ENCODE measurements around the gene MFRP. TPM values are rescaled to one million over a fixed set of nuclear protein-coding genes. Genes with fewer than 3 reads are reported as not detected.
A peak's percentile ranks its signal among the peaks of the same experiment; 100 is the strongest.

Gene MFRP
- total and polyA plus RNA-seq, 9 of the 15 experiments (the other 6 are each of a cell fraction or from before 2014, with no cell fraction given) = not detected

DNA sequence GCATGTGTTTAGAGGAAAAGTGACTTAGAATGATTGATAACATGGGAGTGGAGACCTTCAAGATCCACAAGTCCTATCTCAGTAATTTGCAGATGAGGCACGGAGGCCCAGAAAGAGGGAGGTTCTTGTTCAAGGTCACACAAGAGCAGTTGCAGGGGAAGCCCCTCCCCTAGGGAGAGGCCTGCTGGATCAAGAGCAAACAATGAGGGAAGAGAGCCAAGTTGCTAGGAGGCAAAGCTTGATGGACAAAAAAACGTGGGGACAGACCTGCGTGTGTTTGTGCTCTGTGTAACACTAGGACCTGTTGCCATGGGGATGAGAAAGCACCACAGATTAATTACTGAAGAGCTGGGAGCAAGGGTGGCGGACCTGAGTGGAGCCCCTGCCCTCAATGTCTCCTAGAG, 6.4 kb upstream of the MFRP start (continued):
- TF ChIP-seq, protein P1, sequence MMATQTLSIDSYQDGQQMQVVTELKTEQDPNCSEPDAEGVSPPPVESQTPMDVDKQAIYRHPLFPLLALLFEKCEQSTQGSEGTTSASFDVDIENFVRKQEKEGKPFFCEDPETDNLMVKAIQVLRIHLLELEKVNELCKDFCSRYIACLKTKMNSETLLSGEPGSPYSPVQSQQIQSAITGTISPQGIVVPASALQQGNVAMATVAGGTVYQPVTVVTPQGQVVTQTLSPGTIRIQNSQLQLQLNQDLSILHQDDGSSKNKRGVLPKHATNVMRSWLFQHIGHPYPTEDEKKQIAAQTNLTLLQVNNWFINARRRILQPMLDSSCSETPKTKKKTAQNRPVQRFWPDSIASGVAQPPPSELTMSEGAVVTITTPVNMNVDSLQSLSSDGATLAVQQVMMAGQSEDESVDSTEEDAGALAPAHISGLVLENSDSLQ (IDR thresholded peaks at IDR 0.05) = peak; percentile 67
- TF ChIP-seq, protein P2, sequence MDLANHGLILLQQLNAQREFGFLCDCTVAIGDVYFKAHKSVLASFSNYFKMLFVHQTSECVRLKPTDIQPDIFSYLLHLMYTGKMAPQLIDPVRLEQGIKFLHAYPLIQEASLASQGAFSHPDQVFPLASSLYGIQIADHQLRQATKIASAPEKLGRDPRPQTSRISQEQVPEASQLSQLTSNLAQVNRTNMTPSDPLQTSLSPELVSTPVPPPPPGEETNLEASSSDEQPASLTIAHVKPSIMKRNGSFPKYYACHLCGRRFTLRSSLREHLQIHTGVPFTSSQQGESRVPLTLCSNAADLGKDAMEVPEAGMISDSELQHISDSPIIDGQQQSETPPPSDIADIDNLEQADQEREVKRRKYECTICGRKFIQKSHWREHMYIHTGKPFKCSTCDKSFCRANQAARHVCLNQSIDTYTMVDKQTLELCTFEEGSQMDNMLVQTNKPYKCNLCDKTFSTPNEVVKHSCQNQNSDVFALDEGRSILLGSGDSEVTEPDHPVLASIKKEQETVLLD (IDR thresholded peaks at IDR 0.05) = no peak
- TF ChIP-seq U2AF2 (optimal IDR thresholded peaks at IDR 0.05; ENCODE audit: low read depth, low read length) = no peak
- peak; percentile 70 for TF ChIP-seq MEIS2 (IDR thresholded peaks at IDR 0.05; ENCODE audit: partially characterized antibody)
- TF ChIP-seq PCBP1 (IDR thresholded peaks at IDR 0.05; ENCODE audit: low read depth, low read length, poor library complexity, severe bottlenecking) = no peak

DNA sequence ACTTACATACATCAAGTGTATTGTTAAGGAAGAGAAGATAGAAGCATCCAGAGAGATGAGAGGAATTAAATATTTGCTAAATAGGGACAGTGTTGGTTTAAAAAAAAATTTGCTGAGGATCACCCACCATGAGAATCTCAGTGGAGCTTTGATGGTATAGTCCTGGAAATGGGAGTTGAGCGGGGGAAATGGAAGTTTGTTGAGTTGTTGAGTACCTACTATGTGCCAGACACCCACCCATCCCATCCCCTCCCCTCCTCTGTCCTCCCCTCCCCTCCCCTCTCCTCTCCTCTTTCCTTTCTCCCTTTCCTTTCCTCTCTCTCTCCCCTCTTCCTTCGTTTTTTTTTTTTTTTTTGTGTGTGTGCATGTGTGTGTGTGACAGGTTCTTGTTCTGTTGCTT, 4.7 kb upstream of the MFRP start:
- no peak overlapping the region for H3K9ac ChIP-seq (ENCODE audit: insufficient read depth in 1 of 2, low read depth in 2 of 2, low read length in 2 of 2)
- no TSS peak for BruUV-seq (replicated peaks)
- no peak overlapping the region for H3K4me3 ChIP-seq
- no peaks in the 10 kb centered on the region for H3K9me1 ChIP-seq (ENCODE audit: control insufficient read depth, insufficient read depth, low read length)
- no peak overlapping the region for H3K4me2 ChIP-seq (ENCODE audit: insufficient read depth, low read length)
- no peaks in the 10 kb centered on the region; the same call in 1 of the 2 replicates for H4K20me1 ChIP-seq (replicated peaks; ENCODE audit: control insufficient read depth, insufficient read depth, low read length)
- H3K79me2 ChIP-seq (ENCODE audit: control insufficient read depth, insufficient read depth, low read length) = no peaks in the 10 kb centered on the region
- FAIRE-seq (no peak), ATAC-seq (no peak), DNase-seq (ENCODE audit: extremely low read depth in 1 of 4, low spot score in 3 of 4) (no peak)
- intact Hi-C loops (cut with micrococcal nuclease) (loop anchor here (10.0 kb wide), 1 partner anchor 864 kb away; the partner anchor contains the start of gene OAF), in situ Hi-C loops (cut with MboI) (no loop called here)
- H3K9me3 ChIP-seq (replicated peaks; ENCODE audit: control insufficient read depth, insufficient read depth, low read depth, low read length) = no peaks in the 10 kb centered on the region
- ChIA-PET POLR2A (no interaction called here), CTCF (ENCODE audit: low intra/inter-chr PET ratio) (no interaction called here)
- H3K36me3 ChIP-seq (ENCODE audit: control insufficient read depth, insufficient read depth, low read length) = peaks cover 13% of the 10 kb centered on the region; the same call in 1 of the 3 replicates
- 18% methylated on average over 2 of the region's 2 CpGs for WGBS (ENCODE audit: insufficient coverage, low coverage, missing lambda C conversion rate)
- H3K27ac ChIP-seq (ENCODE audit: extremely low read depth, low read depth, low read length) = no peak overlapping the region
- peaks cover 4% of the 10 kb centered on the region in 2 experiments; a peak in 4 of 5 replicates for H3K4me1 ChIP-seq (replicated peaks in 1 of 2; ENCODE audit: control insufficient read depth in 2 of 2, insufficient read depth in 2 of 2, low read length in 2 of 2)
- peaks cover 0 to 6% of the 10 kb centered on the region in 2 experiments; a peak in 3 of 5 replicates for H3K27me3 ChIP-seq (ENCODE audit: control insufficient read depth in 2 of 2, insufficient read depth in 2 of 2, low read length in 2 of 2)
- no peak overlapping the region for H2AFZ ChIP-seq (ENCODE audit: low read depth, low read length)
- TF ChIP-seq, protein P3, sequence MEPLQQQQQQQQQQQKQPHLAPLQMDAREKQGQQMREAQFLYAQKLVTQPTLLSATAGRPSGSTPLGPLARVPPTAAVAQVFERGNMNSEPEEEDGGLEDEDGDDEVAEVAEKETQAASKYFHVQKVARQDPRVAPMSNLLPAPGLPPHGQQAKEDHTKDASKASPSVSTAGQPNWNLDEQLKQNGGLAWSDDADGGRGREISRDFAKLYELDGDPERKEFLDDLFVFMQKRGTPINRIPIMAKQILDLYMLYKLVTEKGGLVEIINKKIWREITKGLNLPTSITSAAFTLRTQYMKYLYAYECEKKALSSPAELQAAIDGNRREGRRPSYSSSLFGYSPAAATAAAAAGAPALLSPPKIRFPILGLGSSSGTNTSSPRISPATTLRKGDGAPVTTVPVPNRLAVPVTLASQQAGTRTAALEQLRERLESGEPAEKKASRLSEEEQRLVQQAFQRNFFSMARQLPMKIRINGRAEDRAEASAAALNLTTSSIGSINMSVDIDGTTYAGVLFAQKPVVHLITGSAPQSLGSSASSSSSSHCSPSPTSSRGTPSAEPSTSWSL (CRISPR knock-in tag; IDR thresholded peaks at IDR 0.05; ENCODE audit: borderline replicate concordance) = no peak
- TF ChIP-seq ZKSCAN1 (IDR thresholded peaks at IDR 0.05; ENCODE audit: low read depth, low read length) (peak; percentile 61; the same call in 1 of the 2 replicates), ZNF444 (CRISPR knock-in tag; IDR thresholded peaks at IDR 0.05) (no peak), KAT2B (IDR thresholded peaks at IDR 0.05; ENCODE audit: low read depth, low read length) (no peak), NCOR1 (IDR thresholded peaks at IDR 0.05) (no peak)
- TF ChIP-seq, protein P4, sequence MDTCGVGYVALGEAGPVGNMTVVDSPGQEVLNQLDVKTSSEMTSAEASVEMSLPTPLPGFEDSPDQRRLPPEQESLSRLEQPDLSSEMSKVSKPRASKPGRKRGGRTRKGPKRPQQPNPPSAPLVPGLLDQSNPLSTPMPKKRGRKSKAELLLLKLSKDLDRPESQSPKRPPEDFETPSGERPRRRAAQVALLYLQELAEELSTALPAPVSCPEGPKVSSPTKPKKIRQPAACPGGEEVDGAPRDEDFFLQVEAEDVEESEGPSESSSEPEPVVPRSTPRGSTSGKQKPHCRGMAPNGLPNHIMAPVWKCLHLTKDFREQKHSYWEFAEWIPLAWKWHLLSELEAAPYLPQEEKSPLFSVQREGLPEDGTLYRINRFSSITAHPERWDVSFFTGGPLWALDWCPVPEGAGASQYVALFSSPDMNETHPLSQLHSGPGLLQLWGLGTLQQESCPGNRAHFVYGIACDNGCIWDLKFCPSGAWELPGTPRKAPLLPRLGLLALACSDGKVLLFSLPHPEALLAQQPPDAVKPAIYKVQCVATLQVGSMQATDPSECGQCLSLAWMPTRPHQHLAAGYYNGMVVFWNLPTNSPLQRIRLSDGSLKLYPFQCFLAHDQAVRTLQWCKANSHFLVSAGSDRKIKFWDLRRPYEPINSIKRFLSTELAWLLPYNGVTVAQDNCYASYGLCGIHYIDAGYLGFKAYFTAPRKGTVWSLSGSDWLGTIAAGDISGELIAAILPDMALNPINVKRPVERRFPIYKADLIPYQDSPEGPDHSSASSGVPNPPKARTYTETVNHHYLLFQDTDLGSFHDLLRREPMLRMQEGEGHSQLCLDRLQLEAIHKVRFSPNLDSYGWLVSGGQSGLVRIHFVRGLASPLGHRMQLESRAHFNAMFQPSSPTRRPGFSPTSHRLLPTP (IDR thresholded peaks at IDR 0.05; ENCODE audit: borderline replicate concordance, extremely low read depth, insufficient read length) = no peak

Data from K562 (cell line).